OCI-LY3 (cell line): ENCODE data around the gene ABO.

ENCODE experiments used
- CTCF ChIP-seq: fragments of 200-600, 300-600 bp; sonication (generic); IDR thresholded peaks from 2 replicates; pipeline ENCODE4 v1.5.1; 2014; ENCODE audit warnings: antibody characterized with exemption, low read length, low read depth
- EZH2phosphoT487 ChIP-seq: fragments of 200-600 bp; shearing (Covaris generic); IDR thresholded peaks from 2 replicates; pipeline ENCODE4 v1.6.1; 2018; ENCODE audit warnings: antibody characterized with exemption, mixed run types, low read depth

- TF ChIP-seq CTCF (no peak), EZH2phosphoT487 (no peak)
These were observed 41.1 kb downstream of the ABO start for GRCh38 chr9:133233681-133234432.
